GM10847 (cell line): ENCODE measurements around the gene CFTR.

Experiments
- POLR2A ChIP-seq: IDR thresholded peaks from 2 replicates; pipeline ENCODE4 v1.6.1; 2011; ENCODE audit not compliant: insufficient read length; ENCODE audit errors: extremely low read depth

The CFTR gene

GRCh38 chr7:117489430-117489829 is 9.6 kb downstream of the CFTR start:
- TF ChIP-seq POLR2A = no peak

GRCh38 chr7:117489911-117490310 is 10.1 kb downstream of the CFTR start:
- TF ChIP-seq POLR2A = no peak

GRCh38 chr7:117492649-117493048 is 12.8 kb downstream of the CFTR start:
- TF ChIP-seq POLR2A = no peak

GRCh38 chr7:117493460-117493859 is 13.6 kb downstream of the CFTR start:
- no peak for TF ChIP-seq POLR2A

GRCh38 chr7:117495308-117495707 is 15.5 kb downstream of the CFTR start:
- no peak for TF ChIP-seq POLR2A

GRCh38 chr7:117502331-117502730 is 22.5 kb downstream of the CFTR start:
- TF ChIP-seq POLR2A = no peak

- TF ChIP-seq POLR2A = no peak
Measured at GRCh38 chr7:117505238-117505637, 25.4 kb downstream of the CFTR start.

GRCh38 chr7:117508676-117509075 is 28.9 kb downstream of the CFTR start:
- no peak for TF ChIP-seq POLR2A

GRCh38 chr7:117530390-117530789 is 50.6 kb downstream of the CFTR start:
- TF ChIP-seq POLR2A = no peak

GRCh38 chr7:117531595-117532244 is 51.9 kb downstream of the CFTR start:
- no peak for TF ChIP-seq POLR2A

GRCh38 chr7:117538053-117538452 is 58.2 kb downstream of the CFTR start:
- TF ChIP-seq POLR2A = no peak

GRCh38 chr7:117544061-117544460 is 64.2 kb downstream of the CFTR start:
- TF ChIP-seq POLR2A = no peak

- no peak for TF ChIP-seq POLR2A
Measured at GRCh38 chr7:117548035-117548434, 68.2 kb downstream of the CFTR start.

GRCh38 chr7:117550625-117551024 is 70.8 kb downstream of the CFTR start:
- no peak for TF ChIP-seq POLR2A

GRCh38 chr7:117552660-117553059 is 72.8 kb downstream of the CFTR start:
- TF ChIP-seq POLR2A = no peak

- TF ChIP-seq POLR2A = no peak
Measured at GRCh38 chr7:117555260-117555659, 75.4 kb downstream of the CFTR start.

- no peak for TF ChIP-seq POLR2A
Measured at GRCh38 chr7:117559391-117559790, 79.6 kb downstream of the CFTR start.
